Vagina (tissue), 2 donors: ENCODE measurements around the gene C19orf67.

ENCODE experiments used
- POLR2A ChIP-seq, 2 donors: fragments of 450-650 bp; IDR thresholded peaks; one replicate each; pipeline ENCODE4 v1.6.1; 2017; ENCODE audit warnings: antibody characterized with exemption in 2 of 2, mild to moderate bottlenecking in 2 of 2, moderate library complexity in 2 of 2
- TF ChIP-seq, protein P1 (sequence below), 3 experiments: fragments of 450-650 bp in 2 of 3; fragments of 200-600 bp in 1 of 3; sonication (generic) in 1 of 3; IDR thresholded peaks; one replicate each; pipeline ENCODE4 v1.5.1; 2017 to 2019; ENCODE audit warnings: antibody characterized with exemption in 3 of 3, mild to moderate bottlenecking in 2 of 3, moderate library complexity in 2 of 3

DNA sequence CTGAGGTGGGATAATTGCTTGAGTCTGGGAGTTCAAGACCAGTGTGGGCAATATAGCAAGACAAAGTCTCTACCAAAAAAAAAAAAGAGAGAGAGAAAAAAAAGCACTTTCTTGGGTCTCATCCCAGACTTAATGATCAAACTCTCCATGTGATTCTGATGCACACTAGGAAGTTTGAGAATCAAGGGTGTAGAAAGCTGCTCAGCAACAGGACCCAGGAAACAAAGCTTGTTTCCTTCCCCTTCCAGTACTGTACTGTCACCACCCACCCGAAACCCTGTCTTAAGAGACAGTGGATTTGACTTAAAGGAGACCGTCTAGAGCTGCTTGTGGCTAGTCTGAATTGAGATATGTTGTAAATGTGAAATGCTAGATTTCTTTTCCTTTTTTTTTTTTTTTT is 7.2 kb downstream of the C19orf67 start:
- TF ChIP-seq, protein P1, sequence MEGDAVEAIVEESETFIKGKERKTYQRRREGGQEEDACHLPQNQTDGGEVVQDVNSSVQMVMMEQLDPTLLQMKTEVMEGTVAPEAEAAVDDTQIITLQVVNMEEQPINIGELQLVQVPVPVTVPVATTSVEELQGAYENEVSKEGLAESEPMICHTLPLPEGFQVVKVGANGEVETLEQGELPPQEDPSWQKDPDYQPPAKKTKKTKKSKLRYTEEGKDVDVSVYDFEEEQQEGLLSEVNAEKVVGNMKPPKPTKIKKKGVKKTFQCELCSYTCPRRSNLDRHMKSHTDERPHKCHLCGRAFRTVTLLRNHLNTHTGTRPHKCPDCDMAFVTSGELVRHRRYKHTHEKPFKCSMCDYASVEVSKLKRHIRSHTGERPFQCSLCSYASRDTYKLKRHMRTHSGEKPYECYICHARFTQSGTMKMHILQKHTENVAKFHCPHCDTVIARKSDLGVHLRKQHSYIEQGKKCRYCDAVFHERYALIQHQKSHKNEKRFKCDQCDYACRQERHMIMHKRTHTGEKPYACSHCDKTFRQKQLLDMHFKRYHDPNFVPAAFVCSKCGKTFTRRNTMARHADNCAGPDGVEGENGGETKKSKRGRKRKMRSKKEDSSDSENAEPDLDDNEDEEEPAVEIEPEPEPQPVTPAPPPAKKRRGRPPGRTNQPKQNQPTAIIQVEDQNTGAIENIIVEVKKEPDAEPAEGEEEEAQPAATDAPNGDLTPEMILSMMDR (IDR thresholded peaks at IDR 0.05) = no peak
- TF ChIP-seq POLR2A (IDR thresholded peaks at IDR 0.05) = no peak
